Right atrium auricular region (tissue), 2 donors: ENCODE data around the gene SOBP. TPM values are rescaled to one million over a fixed set of nuclear protein-coding genes. Genes with fewer than 3 reads are reported as not detected.

Experiments used
- DNase-seq: peaks from one replicate; pipeline ENCODE4 v3.0.0-alpha.2; 2019; ENCODE audit warnings: low spot score
- H3K27ac ChIP-seq, 2 donors: fragments of 200-600 bp; sonication (generic); 1 replicate in 1 of 2; 2 replicates in 1 of 2; pipeline ENCODE4 v1.5.1; 2016 to 2019
- H3K27me3 ChIP-seq, 2 donors: fragments of 200-600 bp; sonication (generic); one replicate each; pipeline versions ENCODE4 v1.5.1 to v1.6.0; 2017 to 2019
- H3K36me3 ChIP-seq: fragments of 200-600 bp; sonication (generic); one replicate; pipeline ENCODE4 v1.5.1; 2016
- H3K4me1 ChIP-seq, 2 donors: fragments of 200-600 bp; sonication (generic); one replicate each; pipeline versions ENCODE4 v1.5.1 to v1.6.0; 2017 to 2019
- H3K4me3 ChIP-seq, 2 donors: fragments of 200-600 bp; sonication (generic); 1 replicate in 1 of 2; 2 replicates in 1 of 2; pipeline ENCODE4 v1.5.1; 2017 to 2019; ENCODE audit warnings: mild to moderate bottlenecking in 1 of 2, moderate library complexity in 1 of 2
- H3K9me3 ChIP-seq, 2 donors: fragments of 200-600 bp; sonication (generic); one replicate each; pipeline ENCODE4 v1.5.1; 2019
- total RNA-seq, 2 donors: library from RNA; depleted of rRNA; stranded (reverse); fragments of >200 nt; gene quantifications; one replicate each; pipeline ENCODE4 v1.1.0, GENCODE V29; 2016
- TF ChIP-seq, protein P1 (sequence below), 2 donors: fragments of 200-600 bp; sonication (generic); IDR thresholded peaks; one replicate each; pipeline ENCODE4 v1.5.1; 2019; ENCODE audit warnings: antibody characterized with exemption in 2 of 2

Gene SOBP
- total RNA-seq, 2 donors from 2014 or later, result 8.2 to 8.5 TPM

- Histone ChIP-seq H3K4me3 (no peak overlapping the region), H3K27ac (no peak overlapping the region), H3K9me3 (no peaks in the 10 kb centered on the region), H3K36me3 (no peaks in the 10 kb centered on the region), H3K27me3 (no peaks in the 10 kb centered on the region), H3K4me1 (peaks cover 0 to 14% of the 10 kb centered on the region in 2 donors)
- DNase-seq, result no peak
- TF ChIP-seq, protein P1, sequence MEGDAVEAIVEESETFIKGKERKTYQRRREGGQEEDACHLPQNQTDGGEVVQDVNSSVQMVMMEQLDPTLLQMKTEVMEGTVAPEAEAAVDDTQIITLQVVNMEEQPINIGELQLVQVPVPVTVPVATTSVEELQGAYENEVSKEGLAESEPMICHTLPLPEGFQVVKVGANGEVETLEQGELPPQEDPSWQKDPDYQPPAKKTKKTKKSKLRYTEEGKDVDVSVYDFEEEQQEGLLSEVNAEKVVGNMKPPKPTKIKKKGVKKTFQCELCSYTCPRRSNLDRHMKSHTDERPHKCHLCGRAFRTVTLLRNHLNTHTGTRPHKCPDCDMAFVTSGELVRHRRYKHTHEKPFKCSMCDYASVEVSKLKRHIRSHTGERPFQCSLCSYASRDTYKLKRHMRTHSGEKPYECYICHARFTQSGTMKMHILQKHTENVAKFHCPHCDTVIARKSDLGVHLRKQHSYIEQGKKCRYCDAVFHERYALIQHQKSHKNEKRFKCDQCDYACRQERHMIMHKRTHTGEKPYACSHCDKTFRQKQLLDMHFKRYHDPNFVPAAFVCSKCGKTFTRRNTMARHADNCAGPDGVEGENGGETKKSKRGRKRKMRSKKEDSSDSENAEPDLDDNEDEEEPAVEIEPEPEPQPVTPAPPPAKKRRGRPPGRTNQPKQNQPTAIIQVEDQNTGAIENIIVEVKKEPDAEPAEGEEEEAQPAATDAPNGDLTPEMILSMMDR (IDR thresholded peaks at IDR 0.05), result no peak
These were observed 134.1 kb downstream of the SOBP start for GRCh38 chr6:107624050-107624449.

GRCh38 chr6:107624541-107624940 lies 134.6 kb downstream of the SOBP start:
- Histone ChIP-seq H3K4me1 (peaks cover 0 to 14% of the 10 kb centered on the region in 2 donors), H3K27me3 (no peaks in the 10 kb centered on the region), H3K4me3 (no peak overlapping the region), H3K9me3 (no peaks in the 10 kb centered on the region), H3K27ac (no peak overlapping the region), H3K36me3 (no peaks in the 10 kb centered on the region)
- TF ChIP-seq, protein P1 (IDR thresholded peaks at IDR 0.05), result no peak
- no peak for DNase-seq

GRCh38 chr6:107625264-107625663 lies 135.3 kb downstream of the SOBP start:
- H3K36me3 ChIP-seq, result no peaks in the 10 kb centered on the region
- no peak overlapping the region for H3K27ac ChIP-seq
- DNase-seq, result no peak
- no peak overlapping the region for H3K4me3 ChIP-seq
- peaks cover 0 to 10% of the 10 kb centered on the region in 2 donors for H3K4me1 ChIP-seq
- no peaks in the 10 kb centered on the region for H3K9me3 ChIP-seq
- H3K27me3 ChIP-seq, result no peaks in the 10 kb centered on the region
- TF ChIP-seq, protein P1 (IDR thresholded peaks at IDR 0.05), result no peak

GRCh38 chr6:107626645-107627044 lies 136.7 kb downstream of the SOBP start:
- no peak for DNase-seq
- Histone ChIP-seq H3K27ac (no peak overlapping the region), H3K36me3 (no peaks in the 10 kb centered on the region)

GRCh38 chr6:107627969-107628368 lies 138.1 kb downstream of the SOBP start:
- Histone ChIP-seq H3K27me3 (no peaks in the 10 kb centered on the region), H3K27ac (no peak overlapping the region), H3K4me1 (peaks cover 0 to 4% of the 10 kb centered on the region in 2 donors), H3K4me3 (no peak overlapping the region), H3K36me3 (no peaks in the 10 kb centered on the region), H3K9me3 (no peaks in the 10 kb centered on the region)
- TF ChIP-seq, protein P1 (IDR thresholded peaks at IDR 0.05), result no peak
- no peak for DNase-seq

More at GRCh38 chr6:107626645-107627044, 136.7 kb downstream of the SOBP start:
- Histone ChIP-seq H3K9me3 (no peaks in the 10 kb centered on the region), H3K4me1 (peaks cover 0 to 4% of the 10 kb centered on the region in 2 donors), H3K27me3 (no peaks in the 10 kb centered on the region), H3K4me3 (no peak overlapping the region)
- TF ChIP-seq, protein P1 (IDR thresholded peaks at IDR 0.05), result no peak

GRCh38 chr6:107628878-107629277 lies 139.0 kb downstream of the SOBP start:
- no peaks in the 10 kb centered on the region for H3K36me3 ChIP-seq
- no peak overlapping the region for H3K27ac ChIP-seq
- TF ChIP-seq, protein P1 (IDR thresholded peaks at IDR 0.05), result no peak

More at GRCh38 chr6:107628878-107629277, 139.0 kb downstream of the SOBP start:
- Histone ChIP-seq H3K4me1 (peaks cover 0 to 5% of the 10 kb centered on the region in 2 donors), H3K4me3 (no peak overlapping the region), H3K27me3 (no peaks in the 10 kb centered on the region), H3K9me3 (no peaks in the 10 kb centered on the region)
- no peak for DNase-seq
